ENCODE measurements around the gene SNIP1.
"Not testable (repeated sequence)": the region's sequence is repeated elsewhere in the genome, so short reads cannot be mapped to it uniquely, and the experiment has no call there.

SNIP1 gene

GRCh38 chr1:37560401-37561132 lies 6.5 kb upstream of the SNIP1 start:
- H3K36me3 ChIP-seq = peaks cover 13% of the 10 kb centered on the region
- H3K27me3 ChIP-seq = peaks cover 6% of the 10 kb centered on the region
- no peaks in the 10 kb centered on the region for H3K9me3 ChIP-seq
- no peak overlapping the region for H3K4me3 ChIP-seq (ENCODE audit: low read depth in 1 of 2, low read length in 1 of 2)
- no peak for TF ChIP-seq CTCF (IDR thresholded peaks at IDR 0.05)
- H3K27ac ChIP-seq = no peak overlapping the region
- peaks cover 0 to 3% of the 10 kb centered on the region in 2 experiments for H3K4me1 ChIP-seq (ENCODE audit: control insufficient read depth in 1 of 2, insufficient read depth in 1 of 2, low read depth in 1 of 2, low read length in 1 of 2)

GRCh38 chr1:37559957-37560379 lies 5.9 kb upstream of the SNIP1 start:
- H3K4me1 ChIP-seq (ENCODE audit: control insufficient read depth in 1 of 2, insufficient read depth in 1 of 2, low read depth in 1 of 2, low read length in 1 of 2); H3K36me3 ChIP-seq; H3K9me3 ChIP-seq; H3K27me3 ChIP-seq; H3K27ac ChIP-seq; H3K4me3 ChIP-seq (ENCODE audit: low read depth in 1 of 2, low read length in 1 of 2): not testable (repeated sequence)

GRCh38 chr1:37559080-37559479 lies 5.0 kb upstream of the SNIP1 start:
- Histone ChIP-seq H3K9me3 (no peaks in the 10 kb centered on the region), H3K36me3 (no peaks in the 10 kb centered on the region), H3K27ac (no peak overlapping the region), H3K27me3 (peaks cover 6% of the 10 kb centered on the region), H3K4me1 (ENCODE audit: control insufficient read depth in 1 of 2, insufficient read depth in 1 of 2, low read depth in 1 of 2, low read length in 1 of 2) (peaks cover 3 to 5% of the 10 kb centered on the region in 2 experiments), H3K4me3 (ENCODE audit: low read depth in 1 of 2, low read length in 1 of 2) (no peak overlapping the region)
- no peak for TF ChIP-seq CTCF (IDR thresholded peaks at IDR 0.05)

- H3K4me1 ChIP-seq (ENCODE audit: control insufficient read depth in 1 of 2, insufficient read depth in 1 of 2, low read depth in 1 of 2, low read length in 1 of 2) = peaks cover 8% of the 10 kb centered on the region in 2 experiments
- H3K4me3 ChIP-seq (ENCODE audit: low read depth in 1 of 2, low read length in 1 of 2) = no peak overlapping the region
- no peak overlapping the region for H3K27ac ChIP-seq
- peaks cover 6% of the 10 kb centered on the region for H3K27me3 ChIP-seq
- H3K36me3 ChIP-seq = no peaks in the 10 kb centered on the region
- H3K9me3 ChIP-seq = no peaks in the 10 kb centered on the region
- no peak for TF ChIP-seq CTCF (IDR thresholded peaks at IDR 0.05)
Measured at GRCh38 chr1:37558411-37558810, 4.3 kb upstream of the SNIP1 start.

- Histone ChIP-seq H3K4me3 (ENCODE audit: low read depth in 1 of 2, low read length in 1 of 2) (no peak overlapping the region), H3K9me3 (no peaks in the 10 kb centered on the region), H3K27ac (no peak overlapping the region), H3K4me1 (ENCODE audit: control insufficient read depth in 1 of 2, insufficient read depth in 1 of 2, low read depth in 1 of 2, low read length in 1 of 2) (peaks cover 15 to 18% of the 10 kb centered on the region in 2 experiments), H3K27me3 (peaks cover 6% of the 10 kb centered on the region), H3K36me3 (peaks cover 2% of the 10 kb centered on the region)
- TF ChIP-seq CTCF (IDR thresholded peaks at IDR 0.05) = no peak
Measured at GRCh38 chr1:37557402-37557801, 3.3 kb upstream of the SNIP1 start.

- no peak for TF ChIP-seq CTCF (IDR thresholded peaks at IDR 0.05)
- Histone ChIP-seq H3K27ac (no peak within 1 kb of the TSS), H3K4me3 (ENCODE audit: low read depth in 1 of 2, low read length in 1 of 2) (no peak within 1 kb of the TSS), H3K4me1 (ENCODE audit: control insufficient read depth in 1 of 2, insufficient read depth in 1 of 2, low read depth in 1 of 2, low read length in 1 of 2) (peaks cover 15 to 18% of the 10 kb centered on the region in 2 experiments), H3K9me3 (no peaks in the 10 kb centered on the region), H3K36me3 (peaks cover 8% of the 10 kb centered on the region), H3K27me3 (peaks cover 6% of the 10 kb centered on the region)
Measured at GRCh38 chr1:37556712-37557196, 2.7 kb upstream of the SNIP1 start, which contains the start of gene DNALI1. Gene DNALI1, plus strand, starts transcription at chr1:37556940. Its CDS starts 55 bp downstream, at chr1:37556995.

Measured in neutrophil (primary cell).